EH (cell line): Measurements from ENCODE around the gene MAEA.
"Not testable (repeated sequence)": the region's sequence is repeated elsewhere in the genome, so short reads cannot be mapped to it uniquely, and the experiment has no call there.

Source experiments
- DNase-seq: peaks from one replicate; pipeline ENCODE4 v3.0.0-alpha.2; 2015; ENCODE audit warnings: low read depth

The MAEA gene

DNA sequence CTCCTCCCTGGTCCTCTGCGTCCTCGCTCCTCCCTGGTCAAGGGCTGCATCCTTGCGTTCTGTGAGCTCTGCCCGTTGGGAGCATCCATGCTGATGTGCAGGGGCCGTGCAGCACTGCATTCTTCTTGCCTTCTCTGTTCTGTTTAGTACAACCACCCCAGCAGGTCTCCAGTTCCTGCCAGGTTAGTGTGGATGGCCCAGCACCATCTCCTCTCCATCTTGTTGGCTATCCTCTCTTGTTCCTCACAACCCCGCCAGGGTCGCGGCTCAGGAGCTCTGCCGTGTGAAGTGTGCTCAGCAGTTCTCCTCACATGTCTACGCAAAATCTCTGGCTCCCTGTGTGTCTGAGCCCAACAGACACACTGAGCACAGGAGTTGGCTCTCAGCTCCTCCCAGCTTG, 10.4 kb upstream of the MAEA start:
- no peak for DNase-seq

DNA sequence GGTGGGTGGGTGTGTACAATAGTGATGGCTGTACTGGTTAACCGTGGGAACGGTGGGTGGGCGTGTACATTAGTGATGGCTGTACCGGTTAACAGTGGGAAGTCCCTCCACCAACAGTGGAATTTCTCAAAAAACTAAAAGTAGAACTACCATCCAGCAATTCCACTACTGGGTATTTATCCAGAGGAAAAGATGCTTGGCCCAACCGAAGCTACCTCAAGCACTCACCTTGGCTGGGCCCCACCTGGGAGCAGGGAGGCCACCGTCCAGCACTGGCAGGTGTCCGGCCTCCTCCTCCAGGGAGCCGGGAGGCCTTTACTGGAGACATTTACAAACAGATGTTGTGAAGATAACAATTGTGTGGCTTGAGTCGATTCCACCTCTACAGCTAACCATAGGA, 6.0 kb upstream of the MAEA start:
- DNase-seq = no peak

DNA sequence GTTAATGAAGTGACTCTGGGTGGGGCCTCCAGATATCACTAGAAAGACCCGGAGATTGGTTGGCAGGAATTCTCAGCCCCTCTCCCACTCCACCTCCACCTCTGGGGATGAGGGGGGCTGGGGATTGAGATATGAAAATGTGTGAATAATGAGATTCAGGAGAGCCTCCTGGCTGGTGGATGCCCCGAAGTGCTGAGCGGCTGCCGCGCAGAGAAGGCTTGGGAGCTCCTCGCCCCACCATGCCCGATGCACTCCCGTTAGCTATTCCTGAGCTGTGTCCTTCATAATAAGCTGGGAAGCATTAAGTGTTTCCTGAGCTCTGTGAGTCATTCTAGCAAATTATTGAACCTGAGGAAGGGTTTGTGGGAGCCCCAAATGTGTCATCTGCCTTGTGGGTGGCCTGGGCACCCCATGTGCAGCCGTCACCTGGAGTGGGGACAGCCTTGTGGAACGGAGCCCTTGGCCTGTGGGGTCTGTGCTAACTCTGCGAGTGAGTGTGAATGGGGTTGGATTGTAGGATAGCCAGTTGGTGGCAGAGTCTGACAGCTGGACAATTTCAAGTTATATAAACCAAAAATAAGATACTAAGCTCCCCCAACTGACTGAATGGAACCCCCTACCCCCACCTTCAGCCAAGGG, 4.4 kb upstream of the MAEA start:
- no peak for DNase-seq

DNA sequence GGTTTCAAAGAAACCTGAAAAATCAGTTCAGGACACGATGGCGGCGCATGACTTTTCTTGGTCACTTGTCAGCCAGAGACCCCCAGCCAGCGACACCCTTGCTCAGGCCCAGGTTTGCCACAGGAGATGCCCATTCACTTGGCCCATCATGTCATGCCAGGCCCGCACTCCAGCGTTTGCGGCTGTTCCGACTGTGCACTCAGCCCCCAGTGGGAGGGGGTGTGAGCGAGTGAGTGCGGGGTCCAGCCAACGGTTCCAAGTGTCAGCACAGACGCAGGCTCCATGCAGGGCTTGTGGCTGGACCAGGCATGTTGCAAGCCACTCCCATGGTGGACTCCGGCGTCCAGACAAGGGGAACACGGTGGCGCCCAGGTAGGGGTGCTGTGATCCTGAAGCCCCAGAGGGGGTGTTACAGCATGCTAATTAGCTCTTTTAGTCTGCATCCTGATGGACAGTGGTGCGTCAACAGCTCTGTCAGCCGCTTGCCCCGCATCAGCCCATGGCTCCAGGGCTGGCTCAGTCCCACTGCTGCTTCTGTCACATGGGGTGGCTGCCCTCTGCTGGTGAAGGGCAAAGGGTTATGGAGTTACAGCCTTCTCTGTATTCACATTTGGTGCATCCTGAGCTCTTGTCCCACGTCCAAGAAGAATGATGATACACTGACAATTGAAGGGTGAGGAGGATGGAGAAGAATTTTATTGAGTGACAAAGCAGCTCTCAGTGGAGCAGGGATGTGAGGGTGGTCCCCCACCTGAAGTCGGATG, 3.7 kb upstream of the MAEA start:
- DNase-seq = peak; percentile 41

DNA sequence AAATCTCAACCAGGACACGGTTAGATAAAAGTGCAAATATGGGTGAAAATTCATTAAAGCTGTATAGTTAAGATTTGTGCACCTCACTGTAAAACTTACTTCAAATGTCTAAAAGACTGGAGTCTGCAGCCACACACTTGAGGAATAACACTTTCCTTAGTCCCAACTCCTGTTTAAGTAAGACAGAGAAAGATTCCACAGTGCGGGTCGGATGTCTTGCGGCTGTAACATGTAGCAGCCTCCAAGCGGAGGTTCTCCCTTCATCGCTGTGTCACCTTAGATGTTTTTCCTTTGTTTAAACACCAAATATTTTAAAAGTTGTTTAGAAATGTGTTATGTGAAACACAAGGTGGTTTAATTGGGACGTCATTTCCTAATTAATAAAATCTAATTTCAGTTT, 905 bp upstream of the MAEA start:
- DNase-seq = no peak

DNA sequence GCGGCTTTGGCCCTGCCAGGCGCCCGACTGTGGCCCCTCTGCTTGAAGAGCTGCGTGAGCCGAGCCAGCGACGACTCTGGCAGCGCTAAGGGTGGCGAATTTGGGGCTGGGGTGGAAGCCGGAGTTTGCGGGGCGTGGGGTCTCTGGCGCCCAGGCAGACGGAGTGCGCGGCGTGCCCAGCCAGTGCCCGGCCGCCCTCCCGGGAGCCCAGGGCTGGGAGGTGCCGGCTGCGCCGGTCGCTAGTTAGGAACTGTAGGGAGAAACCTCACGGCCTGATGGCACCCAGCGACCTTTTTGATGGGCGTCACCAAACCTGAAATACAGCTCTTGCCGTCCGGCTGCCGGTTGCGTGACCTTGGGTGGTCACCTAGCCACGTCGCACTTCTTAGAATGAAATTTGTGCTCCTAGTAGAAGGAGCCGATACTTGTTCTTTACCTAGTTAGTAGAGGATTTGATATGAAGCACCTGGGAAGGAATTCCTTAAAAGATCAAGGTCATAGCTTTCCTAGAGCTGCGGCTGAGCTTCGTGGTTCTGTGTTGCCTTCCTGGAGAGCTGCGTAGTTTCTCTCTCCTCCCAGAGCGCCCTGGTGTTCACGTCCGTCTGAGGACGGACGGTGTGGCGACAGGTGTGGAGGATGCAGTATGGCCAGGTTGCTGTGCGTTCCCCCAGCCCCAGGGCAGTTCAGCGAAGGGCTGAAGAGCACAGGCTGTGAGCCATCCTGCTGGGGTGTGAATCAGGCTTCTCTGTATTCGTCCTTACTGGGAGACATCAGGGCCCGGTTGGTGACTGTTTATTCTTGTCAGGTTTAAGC, 680 bp downstream of the MAEA start:
- DNase-seq = peak; percentile 25

DNA sequence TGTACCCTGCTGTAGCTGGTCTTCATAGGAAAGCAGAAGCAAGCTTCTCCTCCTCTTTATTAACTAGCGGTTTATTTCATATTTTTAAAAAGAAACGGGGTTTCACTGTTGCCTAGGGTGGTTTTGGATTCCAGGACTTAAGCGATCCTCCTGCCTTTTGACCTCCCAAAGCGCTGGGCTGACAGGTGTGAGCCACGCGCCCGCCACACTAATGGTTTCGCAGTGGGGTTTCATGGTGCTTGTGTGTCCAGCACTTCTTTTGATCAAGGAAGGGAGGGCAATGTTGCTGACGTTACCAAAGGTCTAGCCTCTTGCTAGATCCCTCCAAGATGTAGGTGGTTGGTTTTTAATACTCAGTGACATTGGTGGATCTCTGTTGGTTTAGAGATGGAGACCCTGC, 1.4 kb downstream of the MAEA start:
- no peak for DNase-seq

DNA sequence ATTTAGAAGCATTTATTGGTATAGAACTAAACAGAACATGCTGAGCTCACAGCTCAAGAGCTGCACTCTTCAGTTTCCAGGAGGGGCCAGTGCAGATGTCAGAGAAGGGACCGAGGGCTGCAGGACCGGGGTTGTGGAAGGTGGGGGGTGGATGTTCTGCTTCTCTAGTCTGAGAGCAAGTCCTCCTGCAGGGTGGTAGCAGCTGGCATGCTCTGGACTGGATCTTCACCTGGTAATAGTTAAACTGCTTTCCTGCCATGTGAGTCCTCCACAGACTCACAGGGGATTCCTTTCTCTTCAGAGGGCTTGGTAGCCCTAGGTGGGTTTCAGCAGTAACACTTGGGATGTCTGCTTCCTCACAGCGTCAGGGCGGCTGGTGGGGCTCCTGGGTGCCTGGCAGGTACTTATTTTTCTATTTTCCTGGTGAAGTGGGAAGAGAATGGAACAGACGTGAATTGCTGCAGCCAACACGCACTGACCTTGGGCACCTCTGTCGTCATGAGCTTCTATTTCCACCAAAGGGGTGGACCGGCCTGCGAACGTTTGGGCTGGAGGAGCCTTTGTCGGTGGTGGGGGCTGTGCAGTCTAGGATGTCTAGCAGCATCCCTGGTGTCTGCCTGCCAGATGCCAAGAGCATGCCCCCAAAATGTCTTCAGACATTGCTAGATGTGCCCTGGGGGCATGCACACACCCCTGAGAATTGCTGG, 2.5 kb downstream of the MAEA start:
- no peak for DNase-seq

DNA sequence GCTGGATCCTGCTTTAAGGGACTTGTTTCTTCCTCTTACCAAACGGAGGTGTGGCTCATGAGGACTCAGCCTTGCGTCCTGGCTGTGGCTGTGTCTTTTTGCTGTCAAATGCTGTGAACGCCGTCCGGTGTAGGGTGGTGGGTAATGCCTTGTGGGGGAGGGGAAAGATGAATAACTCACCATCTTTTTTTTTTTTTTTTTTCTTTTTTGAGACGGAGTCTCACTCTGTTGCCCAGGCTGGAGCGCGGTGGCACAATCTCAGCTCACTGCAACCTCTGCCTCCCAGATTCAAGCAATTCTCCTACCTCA, 3.0 kb downstream of the MAEA start:
- DNase-seq = not testable (repeated sequence)

DNA sequence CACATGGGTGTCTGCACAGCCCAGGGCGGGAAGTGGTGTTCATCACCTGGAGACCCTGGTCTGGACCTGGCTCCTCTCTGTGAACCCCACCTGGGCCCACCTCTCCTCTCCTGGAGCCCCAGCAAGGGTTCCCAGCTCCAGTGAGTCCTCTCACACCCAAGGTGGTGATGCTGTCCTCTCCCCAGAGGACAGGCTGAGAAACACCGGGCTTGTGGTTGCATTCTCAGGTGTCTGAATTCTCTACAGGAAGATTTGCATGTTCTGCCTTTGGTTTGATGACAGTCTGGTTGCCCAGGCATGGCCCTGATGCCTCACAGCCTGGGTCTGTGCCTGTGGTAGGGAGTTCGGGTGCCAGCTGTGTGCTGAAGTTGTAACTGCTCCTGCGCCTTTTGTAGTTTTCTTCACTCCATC, 3.8 kb downstream of the MAEA start:
- DNase-seq = no peak

DNA sequence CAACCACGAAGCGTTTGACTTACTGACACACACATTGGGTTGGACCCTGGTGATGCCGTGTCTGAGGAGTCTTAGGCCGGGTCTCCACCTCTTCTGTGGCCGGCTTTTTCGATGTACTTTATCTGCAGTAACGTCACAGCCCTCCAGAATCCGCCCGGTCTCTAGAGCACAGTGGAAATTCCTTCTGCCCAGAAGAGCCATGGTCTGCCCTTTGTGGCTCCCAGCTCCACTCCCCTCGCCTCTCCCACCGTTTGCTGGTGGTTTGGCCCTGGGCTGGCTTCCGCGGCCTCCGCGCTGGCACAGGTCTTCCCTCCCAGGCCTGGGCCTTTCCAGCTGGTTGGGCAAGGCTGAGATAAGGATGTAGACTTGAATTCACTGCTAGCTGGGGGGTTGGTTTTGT, 4.3 kb downstream of the MAEA start:
- no peak for DNase-seq

DNA sequence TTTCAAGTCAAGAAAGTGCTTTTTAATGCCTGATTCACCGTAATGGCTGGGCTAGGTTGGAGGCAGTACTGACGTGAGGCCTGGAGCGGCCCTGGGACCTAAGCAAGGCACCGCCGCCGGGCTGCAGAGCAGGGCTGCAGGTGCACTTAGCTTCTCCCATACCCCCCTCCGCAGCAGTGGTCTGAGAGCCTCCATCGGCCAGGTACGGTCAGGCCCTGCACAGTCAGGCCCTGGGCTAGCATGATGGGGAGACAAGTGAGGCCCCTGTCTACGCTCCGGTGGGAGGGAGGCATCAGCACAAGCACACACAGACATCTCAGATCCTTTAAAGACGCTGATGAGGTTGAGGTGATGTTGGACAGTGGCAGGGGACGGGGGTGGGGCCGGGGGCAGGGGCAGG, 4.7 kb downstream of the MAEA start:
- DNase-seq = no peak

DNA sequence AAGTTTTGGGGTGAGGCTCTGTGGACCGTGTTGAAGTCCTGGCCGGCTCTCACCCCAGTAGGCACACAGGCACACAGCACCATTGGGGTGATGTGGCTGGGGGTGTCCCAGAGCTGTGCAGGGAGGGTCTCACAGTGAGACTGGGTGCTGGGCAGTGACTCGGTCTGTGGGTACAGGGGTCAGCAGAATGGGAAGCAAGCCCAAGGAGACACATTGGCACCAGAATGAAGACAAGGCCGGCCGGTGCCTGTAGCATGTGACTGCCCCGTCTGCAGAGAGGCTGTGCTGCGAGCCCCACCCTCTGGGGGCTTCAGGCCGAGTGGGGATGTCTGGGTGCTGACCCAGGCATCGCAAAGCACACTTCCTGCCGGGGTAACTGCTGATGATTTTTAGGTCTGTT, 5.2 kb downstream of the MAEA start:
- DNase-seq = no peak

DNA sequence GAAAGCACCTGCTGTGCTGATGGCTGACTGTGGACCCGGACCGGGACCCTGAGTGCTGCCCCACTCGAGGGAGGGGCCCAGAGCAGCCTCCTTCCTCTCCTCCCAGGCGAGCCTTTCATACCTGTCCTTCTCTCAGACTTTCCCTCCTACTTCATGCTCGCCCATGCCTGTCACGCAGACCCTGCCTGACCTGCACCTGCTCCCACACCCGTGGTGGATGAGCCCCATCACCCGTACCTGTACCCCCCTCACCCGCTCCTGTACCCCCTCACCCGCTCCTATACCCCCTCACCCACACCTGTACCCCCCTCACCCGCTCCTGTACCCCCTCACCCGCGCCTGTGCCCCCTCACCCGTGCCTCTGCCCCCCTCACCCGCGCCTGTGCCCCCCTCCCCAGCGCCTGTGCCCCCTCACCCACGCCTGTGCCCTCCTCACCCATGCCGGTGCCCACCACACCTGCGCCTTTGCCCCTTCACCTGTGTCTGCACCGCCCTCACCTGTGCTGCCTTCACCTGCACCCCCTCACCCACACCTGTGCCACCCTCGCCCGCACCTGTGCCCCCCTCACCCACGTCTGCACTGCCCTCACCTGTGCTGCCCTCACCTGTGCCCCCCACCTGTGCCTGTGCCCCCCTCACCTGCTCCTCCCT, 5.8 kb downstream of the MAEA start:
- no peak for DNase-seq

DNA sequence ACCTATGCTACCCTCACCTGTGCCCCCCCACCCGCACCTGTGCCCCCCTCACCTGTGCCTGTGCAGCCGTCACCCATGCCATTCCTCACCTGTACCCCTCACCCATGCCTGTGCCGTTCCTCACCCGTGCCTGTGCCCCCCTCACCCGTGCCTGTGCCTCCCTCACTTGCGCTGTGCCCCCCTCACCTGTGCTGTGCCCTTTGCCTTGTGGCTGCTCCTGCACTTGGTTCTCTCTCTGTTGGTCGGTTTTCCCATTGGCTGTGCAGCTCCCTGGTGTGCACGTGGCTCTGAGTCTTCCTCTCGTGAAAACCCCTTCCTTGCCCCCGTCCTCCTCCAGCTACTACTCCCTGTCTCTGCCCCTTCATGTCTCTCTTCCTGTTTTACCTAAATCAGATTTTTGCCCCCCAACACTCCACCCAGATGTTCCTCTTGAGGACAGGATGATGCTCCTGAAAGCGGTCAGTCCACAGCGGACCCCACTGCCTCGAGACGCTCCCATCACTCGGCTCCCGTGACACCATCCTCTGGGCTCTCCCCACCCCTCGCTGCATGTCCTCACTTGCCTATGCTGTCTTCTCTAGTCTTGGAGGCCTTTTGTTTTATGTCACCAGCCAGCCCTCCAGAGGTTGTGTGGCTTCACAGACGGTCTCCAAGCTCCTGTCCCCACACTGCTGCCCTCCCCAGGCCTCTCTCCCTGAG, 6.8 kb downstream of the MAEA start:
- DNase-seq = no peak

DNA sequence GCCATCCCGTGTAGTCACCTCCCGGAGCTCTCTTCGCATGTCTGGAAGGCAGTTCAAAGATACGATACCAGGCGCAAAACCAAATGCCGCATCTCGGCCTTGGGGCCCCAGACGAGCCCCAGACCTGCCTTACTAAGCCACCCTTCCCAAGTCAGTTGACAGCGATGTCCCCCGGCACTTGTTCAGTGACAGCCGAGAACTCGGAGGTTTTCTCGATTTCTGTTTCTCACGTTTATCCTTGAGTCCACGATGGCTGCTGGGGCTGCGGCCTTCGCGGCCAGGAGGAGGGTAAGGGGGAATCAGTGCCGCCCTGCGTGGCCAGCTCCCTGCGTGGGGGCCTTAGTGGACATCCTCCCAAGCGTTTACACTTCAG, 7.3 kb downstream of the MAEA start:
- DNase-seq = no peak

DNA sequence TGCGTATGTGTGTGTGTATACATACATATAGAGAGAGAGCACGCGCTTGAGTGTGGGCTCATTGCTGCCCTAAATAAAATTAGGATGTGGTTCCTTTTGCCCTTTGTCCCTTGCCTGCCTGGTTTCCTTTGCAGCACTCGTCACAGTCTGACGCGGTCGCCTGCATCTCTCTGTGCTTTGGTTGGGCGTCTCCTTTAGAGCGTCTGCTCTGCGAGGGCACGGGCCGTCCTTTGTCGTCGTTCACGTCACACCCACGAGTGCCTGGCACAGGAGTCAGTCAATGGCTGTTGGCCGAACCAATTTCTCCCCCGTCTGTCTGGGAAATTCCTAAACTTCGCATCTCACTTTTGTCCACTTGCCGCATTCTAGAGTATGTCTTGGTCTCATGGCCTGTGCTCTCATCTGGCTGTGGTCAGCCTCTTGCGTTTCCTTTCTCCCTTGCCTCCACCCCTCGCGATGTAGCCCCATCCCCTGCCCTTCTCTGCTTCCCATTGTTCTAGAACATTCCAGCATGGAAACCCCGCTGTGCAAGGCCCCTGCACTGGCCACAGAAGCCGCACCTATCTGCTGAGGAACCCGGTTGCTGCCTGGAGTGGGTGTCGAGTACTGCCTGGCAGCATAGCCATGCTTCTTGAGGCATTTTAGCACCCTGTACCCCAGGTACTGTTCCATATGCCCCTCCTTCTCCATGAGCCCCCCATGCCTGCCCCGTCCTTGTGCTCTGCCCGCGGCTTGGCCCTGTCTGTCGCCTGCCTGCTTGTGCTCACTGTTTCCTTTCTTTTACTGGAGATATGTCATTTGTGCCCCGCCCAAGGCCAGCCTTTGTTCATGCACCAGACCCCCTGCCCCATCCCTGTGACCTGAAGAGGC, 8.0 kb downstream of the MAEA start:
- DNase-seq = no peak

DNA sequence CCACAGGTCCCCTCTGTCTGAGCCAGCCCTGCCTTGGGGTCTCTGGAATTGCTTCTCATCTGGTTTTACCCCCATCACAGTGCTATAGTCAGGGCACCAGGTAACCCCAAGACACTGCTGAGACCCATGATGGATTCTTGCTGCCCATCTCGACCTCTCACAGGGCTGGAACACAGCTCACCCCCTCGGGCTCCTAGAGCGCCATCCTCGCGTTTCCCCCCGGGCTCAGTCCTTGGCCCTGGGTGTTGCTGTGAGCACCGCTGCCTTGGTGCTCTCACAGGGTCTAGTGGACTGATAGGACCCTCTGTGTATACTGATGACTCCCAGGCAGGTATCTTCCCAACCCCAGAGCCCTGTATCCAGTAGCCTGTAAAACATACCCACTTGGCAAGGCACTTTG, 8.8 kb downstream of the MAEA start:
- DNase-seq = no peak

DNA sequence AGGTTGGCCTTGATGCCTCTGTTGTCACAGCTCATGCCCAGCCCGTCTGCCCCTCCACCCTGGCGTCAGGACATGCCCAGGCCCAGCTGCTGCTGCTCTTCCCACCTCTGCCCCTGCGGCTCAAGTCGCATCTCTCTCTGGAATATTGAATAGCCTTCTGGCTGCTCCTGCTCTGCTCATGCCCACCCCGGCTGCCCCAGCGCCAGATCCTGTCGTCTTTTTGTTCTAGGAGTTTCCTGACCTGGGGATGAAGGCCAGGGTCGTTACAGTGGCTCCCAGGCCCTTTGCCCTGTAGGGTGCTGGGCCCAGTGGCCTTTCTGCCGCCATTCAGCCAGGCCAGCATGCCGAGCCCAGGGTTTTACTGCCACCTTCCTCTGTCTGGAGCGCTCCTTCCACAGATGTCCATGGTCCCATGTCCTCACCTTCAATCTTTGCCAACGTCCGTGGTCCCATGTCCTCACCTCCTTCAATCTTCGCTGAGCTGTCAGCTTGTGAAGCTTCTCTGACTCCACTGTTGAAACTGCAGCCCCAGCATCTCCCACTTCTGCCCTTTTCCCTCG, 9.7 kb downstream of the MAEA start:
- no peak for DNase-seq
